8988T (cell line): ENCODE measurements around the gene CEACAM7.
A peak's percentile ranks its signal among the peaks of the same experiment; 100 is the strongest.
"Not testable (repeated sequence)": the region's sequence is repeated elsewhere in the genome, so short reads cannot be mapped to it uniquely, and the experiment has no call there.

ENCODE experiments used
- DNase-seq: peaks from one replicate; pipeline ENCODE4 v3.0.0; 2011

Gene CEACAM7

DNA sequence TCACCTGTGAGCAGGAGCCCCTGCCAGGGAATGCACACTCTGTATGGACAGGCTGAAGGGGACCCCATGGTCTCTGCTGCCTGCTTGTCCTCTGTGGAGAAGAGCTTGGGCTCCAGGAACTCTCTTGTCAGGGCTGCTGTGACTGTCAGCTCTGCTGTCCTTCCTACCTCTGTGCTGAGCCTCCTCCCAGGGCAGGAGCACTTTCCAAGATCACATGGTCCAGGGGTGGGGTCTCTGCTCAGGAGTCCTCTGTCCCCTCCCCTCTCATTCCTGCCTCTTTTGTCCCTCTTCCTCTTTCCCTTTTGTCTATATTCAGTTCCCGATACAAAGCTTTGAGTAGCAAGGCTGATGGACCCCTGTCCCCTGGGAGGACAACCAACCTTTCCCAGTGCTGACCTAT is at the start of gene CEACAM7:
TSS of gene CEACAM7 (minus strand) at position 173 of the 400 bp plus-strand sequence. CDS start at position 68, 105 bp downstream.
- DNase-seq = no peak

DNA sequence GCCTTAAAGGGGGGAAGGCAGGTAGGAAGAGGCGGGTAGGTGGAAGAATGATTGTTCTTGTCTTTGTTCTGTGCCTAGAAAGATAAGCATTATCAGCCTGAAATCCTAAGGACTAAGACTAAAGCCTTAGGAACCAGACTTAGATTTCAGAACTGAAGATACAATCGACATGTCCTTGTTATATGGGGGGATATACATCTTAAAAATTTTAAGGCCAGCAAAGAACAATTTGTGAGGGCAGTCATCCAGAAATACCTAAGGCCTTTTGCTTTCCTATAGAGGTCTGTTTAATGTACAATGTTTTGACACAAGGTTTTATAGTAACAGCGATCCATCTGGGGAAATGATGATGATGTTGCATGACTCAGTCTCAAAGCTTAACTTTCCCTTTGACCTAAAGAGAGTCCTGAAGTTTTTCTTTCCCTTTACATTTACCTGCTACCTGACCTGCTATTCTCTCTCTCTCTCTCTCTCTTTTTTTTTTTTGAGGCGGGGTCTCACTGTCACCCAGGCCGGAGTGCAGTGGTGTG is 47.1 kb upstream of the CEACAM7 start:
- DNase-seq = no peak

DNA sequence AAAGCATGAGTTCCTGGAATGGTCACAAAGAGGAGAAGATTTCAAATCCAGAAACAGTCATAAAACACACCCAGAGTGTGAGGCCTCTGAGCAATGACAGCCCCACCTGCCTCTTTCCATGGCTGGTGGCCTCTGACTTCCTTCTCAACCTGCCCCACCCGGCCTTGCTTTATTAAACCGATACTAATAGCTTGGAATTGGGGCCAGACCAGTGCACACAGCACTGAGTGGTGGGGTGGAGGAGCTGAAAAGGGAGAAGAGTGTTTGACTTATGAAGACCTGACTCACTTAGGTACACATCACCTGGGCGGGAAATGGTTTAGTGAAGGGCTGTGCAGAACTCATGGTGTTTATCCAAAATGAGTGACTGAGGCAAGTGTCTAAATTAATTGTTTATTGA is 46.5 kb upstream of the CEACAM7 start:
- DNase-seq = no peak

DNA sequence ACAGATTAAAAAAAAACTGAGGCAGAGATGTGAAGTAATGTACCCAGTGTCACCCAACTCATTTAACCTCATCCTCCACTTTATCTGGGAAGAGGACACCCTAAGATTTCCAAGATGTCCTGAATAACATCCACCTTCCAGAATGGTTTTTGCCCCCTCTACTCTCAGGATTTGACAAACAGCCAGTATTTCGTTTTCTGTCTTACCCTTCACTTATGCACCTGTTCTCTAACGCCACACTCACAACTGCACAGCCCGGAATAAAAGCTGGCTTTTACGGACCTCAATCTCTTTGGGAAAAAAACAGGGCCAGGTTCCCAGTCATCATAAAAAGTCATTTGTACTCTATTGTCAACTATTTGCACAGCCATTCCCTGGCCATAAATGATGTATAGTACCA is 46.1 kb upstream of the CEACAM7 start:
- no peak for DNase-seq

DNA sequence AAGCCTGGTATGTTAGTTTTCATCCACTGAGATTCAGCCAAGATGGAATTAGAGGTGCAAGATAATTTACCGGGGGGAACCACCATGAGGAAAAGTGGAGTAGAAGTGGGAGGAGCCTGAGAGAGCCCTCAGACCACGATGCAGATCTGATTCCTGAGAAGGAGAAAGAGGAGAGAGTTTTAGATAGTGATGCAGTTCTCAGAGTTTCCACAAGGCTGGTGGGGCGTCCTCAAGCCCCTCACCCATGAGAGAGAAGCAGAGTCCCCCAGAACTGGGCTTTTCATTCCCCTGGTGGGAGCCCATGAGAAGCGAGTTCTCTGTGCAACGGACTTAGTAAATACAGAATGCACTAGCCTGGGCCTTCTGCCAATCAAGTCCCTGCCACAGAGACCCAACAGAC is 38.4 kb upstream of the CEACAM7 start:
- DNase-seq = no peak

DNA sequence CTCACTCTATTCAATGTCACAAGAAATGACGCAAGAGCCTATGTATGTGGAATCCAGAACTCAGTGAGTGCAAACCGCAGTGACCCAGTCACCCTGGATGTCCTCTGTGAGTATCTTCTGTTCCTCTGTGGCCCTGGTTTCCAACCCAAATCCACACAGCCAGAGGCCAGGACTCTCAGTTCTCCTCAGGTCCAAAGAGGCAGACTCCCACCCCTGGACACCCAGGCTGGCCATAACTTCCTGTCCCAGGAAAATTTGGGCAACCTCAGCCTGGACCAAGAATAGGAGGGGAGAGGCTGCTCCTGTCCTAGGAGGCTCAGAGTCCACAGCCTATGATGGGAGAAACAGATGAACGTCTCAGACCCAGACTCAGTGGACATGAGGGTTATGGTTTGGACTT is 32.0 kb upstream of the CEACAM7 start:
- no peak for DNase-seq

DNA sequence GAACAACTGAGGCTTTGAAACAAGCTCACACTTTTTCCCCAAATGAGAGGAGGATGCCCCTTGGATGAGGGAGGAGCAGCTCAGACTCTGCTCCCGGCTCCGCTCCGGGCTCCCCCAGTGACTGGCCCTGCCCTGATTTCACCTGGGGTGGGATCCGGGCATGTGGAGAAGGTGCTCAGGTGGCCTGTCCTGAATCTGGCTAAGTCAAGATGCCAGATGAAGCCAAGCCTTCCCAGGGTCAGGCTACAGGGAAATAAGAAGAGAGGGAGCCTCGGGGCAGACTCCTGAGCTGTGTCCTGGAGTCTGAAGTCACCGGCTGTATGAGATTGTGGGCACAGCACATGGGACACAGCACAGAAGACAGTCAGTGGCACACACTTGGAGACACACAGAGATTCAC is 30.7 kb upstream of the CEACAM7 start:
- DNase-seq = no peak

DNA sequence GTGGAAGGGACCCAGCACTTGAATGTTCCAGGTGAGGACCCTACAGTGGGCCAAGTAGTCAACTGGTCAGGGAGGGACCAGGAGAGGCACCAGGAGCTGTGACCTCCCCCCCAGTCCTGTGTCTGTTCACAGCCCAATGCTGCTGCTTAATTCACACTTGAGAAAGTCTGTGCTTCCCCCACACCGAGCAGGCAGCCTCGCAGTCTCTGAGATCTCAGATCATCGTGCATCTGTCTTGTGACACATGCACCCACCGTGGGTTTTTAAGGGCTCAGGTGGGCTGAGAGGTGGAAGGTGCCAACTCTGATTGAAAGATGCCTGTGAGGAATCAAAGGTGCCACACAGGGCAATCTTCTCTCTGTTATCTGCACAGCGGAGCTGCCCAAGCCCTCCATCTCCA is 26.5 kb upstream of the CEACAM7 start:
- DNase-seq = no peak

DNA sequence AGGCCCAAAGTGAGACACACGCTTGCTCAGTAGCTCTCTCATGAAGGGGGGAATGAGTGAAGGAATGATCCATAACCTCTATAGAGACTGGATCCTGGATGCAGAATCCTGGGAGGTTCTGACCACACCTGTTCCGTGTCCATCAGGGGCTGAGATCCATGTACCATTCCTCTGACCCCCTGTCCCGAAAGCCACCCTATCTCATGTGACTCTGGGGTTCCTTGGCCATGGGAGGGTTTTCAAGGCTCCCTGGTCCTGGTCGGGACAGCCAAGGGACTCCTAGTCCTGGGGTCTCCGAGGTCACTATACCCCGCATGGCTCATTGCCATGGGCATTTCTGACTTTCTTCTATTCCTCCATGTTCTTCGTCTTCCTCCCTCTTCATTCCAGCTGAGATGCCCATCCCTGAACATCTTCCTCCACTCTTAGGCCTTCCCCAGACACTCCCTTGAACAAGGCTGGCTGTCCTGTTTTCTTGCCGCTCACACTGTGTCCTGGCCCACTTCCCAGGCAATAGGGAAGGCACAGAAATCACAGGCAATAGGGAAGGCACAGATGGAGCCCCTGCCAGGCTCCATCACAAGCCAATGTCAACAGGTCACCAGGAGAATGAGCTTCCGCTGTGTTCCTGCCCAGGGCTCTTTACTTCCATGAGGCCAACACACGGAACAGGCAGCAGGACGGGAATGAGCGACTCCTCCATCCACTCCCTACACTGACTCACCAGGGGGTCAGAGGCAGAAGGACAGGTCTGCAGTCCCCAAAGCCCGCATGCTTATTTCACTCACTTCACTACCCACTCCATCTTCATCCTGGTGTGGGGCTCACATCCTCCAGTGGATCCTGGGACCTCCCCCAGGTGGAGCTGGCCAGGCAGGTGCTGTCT is 23.5 kb upstream of the CEACAM7 start:
- no peak for DNase-seq

DNA sequence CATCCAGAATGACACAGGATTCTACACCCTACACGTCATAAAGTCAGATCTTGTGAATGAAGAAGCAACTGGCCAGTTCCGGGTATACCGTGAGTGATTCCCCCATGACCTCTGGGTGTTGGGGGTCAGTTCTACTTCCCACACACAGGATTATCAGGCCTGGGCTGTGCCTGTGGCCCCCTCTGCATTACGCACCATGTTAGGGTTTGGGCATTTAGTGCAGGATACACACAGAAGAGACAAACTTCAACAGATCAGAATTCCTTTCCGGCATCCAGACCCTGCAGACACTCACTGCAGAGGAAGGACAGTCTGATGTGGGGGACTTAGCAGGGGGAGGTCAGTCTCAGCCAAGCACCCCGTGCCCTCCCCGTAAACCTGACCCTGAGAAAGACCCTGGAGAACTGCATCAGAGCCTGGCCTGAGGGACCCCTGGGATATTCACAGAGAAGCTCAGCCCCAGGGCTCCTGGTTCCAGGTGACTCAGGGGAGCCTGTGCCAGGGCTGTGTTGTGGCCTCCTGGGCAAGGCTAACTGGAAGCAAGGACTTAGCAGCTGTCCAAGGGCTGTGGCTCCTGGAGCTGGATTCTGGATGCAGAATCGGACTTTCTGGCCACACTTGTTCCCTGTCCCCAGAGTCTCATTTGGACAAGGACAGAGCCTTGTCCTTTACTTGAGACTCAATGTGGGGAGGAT is 22.0 kb upstream of the CEACAM7 start:
- no peak for DNase-seq

DNA sequence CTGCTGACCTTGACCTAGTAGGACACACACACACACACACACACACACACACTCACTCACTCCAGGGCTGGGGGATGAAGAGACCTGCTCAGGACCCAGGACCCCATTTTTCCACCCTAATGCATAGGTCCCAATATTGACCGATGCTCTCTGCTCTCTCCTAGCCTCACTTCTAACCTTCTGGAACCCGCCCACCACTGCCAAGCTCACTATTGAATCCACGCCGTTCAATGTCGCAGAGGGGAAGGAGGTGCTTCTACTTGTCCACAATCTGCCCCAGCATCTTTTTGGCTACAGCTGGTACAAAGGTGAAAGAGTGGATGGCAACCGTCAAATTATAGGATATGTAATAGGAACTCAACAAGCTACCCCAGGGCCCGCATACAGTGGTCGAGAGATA is 21.4 kb upstream of the CEACAM7 start:
- DNase-seq = not testable (repeated sequence)

DNA sequence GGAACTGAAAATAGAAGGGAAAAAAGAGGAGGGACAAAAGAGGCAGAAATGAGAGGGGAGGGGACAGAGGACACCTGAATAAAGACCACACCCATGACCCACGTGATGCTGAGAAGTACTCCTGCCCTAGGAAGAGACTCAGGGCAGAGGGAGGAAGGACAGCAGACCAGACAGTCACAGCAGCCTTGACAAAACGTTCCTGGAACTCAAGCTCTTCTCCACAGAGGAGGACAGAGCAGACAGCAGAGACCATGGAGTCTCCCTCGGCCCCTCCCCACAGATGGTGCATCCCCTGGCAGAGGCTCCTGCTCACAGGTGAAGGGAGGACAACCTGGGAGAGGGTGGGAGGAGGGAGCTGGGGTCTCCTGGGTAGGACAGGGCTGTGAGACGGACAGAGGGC is 20.4 kb upstream of the CEACAM7 start, which contains the start of gene CEACAM5:
TSS of gene CEACAM5 (plus strand) at position 146 of the 400 bp plus-strand sequence. CDS start at position 252, 106 bp downstream.
- no peak for DNase-seq

DNA sequence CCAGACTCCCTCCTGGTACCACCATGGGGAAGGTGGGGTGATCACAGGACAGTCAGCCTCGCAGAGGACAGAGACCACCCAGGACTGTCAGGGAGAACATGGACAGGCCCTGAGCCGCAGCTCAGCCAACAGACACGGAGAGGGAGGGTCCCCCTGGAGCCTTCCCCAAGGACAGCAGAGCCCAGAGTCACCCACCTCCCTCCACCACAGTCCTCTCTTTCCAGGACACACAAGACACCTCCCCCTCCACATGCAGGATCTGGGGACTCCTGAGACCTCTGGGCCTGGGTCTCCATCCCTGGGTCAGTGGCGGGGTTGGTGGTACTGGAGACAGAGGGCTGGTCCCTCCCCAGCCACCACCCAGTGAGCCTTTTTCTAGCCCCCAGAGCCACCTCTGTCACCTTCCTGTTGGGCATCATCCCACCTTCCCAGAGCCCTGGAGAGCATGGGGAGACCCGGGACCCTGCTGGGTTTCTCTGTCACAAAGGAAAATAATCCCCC is 19.9 kb upstream of the CEACAM7 start:
- no peak for DNase-seq

DNA sequence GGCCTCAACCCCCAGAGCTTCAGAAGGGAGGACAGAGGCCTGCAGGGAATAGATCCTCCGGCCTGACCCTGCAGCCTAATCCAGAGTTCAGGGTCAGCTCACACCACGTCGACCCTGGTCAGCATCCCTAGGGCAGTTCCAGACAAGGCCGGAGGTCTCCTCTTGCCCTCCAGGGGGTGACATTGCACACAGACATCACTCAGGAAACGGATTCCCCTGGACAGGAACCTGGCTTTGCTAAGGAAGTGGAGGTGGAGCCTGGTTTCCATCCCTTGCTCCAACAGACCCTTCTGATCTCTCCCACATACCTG is 19.4 kb upstream of the CEACAM7 start:
- no peak for DNase-seq

DNA sequence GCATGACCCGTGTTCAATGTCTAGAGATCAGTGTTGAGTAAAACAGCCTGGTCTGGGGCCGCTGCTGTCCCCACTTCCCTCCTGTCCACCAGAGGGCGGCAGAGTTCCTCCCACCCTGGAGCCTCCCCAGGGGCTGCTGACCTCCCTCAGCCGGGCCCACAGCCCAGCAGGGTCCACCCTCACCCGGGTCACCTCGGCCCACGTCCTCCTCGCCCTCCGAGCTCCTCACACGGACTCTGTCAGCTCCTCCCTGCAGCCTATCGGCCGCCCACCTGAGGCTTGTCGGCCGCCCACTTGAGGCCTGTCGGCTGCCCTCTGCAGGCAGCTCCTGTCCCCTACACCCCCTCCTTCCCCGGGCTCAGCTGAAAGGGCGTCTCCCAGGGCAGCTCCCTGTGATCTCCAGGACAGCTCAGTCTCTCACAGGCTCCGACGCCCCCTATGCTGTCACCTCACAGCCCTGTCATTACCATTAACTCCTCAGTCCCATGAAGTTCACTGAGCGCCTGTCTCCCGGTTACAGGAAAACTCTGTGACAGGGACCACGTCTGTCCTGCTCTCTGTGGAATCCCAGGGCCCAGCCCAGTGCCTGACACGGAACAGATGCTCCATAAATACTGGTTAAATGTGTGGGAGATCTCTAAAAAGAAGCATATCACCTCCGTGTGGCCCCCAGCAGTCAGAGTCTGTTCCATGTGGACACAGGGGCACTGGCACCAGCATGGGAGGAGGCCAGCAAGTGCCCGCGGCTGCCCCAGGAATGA is 18.9 kb upstream of the CEACAM7 start:
- DNase-seq = peak; percentile 74

DNA sequence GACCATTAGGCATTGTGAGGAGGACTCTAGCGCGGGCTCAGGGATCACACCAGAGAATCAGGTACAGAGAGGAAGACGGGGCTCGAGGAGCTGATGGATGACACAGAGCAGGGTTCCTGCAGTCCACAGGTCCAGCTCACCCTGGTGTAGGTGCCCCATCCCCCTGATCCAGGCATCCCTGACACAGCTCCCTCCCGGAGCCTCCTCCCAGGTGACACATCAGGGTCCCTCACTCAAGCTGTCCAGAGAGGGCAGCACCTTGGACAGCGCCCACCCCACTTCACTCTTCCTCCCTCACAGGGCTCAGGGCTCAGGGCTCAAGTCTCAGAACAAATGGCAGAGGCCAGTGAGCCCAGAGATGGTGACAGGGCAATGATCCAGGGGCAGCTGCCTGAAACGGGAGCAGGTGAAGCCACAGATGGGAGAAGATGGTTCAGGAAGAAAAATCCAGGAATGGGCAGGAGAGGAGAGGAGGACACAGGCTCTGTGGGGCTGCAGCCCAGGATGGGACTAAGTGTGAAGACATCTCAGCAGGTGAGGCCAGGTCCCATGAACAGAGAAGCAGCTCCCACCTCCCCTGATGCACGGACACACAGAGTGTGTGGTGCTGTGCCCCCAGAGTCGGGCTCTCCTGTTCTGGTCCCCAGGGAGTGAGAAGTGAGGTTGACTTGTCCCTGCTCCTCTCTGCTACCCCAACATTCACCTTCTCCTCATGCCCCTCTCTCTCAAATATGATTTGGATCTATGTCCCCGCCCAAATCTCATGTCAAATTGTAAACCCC is 17.5 kb upstream of the CEACAM7 start:
- no peak for DNase-seq

DNA sequence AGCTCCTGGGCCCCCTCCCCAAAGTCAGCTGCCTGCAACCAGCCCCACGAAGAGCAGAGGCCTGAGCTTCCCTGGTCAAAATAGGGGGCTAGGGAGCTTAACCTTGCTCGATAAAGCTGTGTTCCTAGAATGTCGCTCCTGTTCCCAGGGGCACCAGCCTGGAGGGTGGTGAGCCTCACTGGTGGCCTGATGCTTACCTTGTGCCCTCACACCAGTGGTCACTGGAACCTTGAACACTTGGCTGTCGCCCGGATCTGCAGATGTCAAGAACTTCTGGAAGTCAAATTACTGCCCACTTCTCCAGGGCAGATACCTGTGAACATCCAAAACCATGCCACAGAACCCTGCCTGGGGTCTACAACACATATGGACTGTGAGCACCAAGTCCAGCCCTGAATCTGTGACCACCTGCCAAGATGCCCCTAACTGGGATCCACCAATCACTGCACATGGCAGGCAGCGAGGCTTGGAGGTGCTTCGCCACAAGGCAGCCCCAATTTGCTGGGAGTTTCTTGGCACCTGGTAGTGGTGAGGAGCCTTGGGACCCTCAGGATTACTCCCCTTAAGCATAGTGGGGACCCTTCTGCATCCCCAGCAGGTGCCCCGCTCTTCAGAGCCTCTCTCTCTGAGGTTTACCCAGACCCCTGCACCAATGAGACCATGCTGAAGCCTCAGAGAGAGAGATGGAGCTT is 15.7 kb upstream of the CEACAM7 start:
- no peak for DNase-seq

DNA sequence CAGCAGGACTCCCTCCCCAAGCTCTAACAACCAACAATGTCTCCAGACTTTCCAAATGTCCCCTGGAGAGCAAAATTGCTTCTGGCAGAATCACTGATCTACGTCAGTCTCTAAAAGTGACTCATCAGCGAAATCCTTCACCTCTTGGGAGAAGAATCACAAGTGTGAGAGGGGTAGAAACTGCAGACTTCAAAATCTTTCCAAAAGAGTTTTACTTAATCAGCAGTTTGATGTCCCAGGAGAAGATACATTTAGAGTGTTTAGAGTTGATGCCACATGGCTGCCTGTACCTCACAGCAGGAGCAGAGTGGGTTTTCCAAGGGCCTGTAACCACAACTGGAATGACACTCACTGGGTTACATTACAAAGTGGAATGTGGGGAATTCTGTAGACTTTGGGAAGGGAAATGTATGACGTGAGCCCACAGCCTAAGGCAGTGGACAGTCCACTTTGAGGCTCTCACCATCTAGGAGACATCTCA is 14.1 kb upstream of the CEACAM7 start:
- no peak for DNase-seq

DNA sequence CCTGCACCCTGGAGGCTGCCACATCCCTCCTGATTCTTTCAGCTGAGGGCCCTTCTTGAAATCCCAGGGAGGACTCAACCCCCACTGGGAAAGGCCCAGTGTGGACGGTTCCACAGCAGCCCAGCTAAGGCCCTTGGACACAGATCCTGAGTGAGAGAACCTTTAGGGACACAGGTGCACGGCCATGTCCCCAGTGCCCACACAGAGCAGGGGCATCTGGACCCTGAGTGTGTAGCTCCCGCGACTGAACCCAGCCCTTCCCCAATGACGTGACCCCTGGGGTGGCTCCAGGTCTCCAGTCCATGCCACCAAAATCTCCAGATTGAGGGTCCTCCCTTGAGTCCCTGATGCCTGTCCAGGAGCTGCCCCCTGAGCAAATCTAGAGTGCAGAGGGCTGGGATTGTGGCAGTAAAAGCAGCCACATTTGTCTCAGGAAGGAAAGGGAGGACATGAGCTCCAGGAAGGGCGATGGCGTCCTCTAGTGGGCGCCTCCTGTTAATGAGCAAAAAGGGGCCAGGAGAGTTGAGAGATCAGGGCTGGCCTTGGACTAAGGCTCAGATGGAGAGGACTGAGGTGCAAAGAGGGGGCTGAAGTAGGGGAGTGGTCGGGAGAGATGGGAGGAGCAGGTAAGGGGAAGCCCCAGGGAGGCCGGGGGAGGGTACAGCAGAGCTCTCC is 13.5 kb upstream of the CEACAM7 start:
- no peak for DNase-seq

DNA sequence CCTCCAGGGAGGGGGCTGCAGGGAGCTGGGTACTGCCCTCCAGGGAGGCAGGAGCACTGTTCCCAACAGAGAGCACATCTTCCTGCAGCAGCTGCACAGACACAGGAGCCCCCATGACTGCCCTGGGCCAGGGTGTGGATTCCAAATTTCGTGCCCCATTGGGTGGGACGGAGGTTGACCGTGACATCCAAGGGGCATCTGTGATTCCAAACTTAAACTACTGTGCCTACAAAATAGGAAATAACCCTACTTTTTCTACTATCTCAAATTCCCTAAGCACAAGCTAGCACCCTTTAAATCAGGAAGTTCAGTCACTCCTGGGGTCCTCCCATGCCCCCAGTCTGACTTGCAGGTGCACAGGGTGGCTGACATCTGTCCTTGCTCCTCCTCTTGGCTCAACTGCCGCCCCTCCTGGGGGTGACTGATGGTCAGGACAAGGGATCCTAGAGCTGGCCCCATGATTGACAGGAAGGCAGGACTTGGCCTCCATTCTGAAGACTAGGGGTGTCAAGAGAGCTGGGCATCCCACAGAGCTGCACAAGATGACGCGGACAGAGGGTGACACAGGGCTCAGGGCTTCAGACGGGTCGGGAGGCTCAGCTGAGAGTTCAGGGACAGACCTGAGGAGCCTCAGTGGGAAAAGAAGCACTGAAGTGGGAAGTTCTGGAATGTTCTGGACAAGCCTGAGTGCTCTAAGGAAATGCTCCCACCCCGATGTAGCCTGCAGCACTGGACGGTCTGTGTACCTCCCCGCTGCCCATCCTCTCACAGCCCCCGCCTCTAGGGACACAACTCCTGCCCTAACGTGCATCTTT is 12.5 kb upstream of the CEACAM7 start:
- DNase-seq = no peak
